IMR-90 (cell line): ENCODE measurements around the gene PITX2. TPM values are rescaled to one million over a fixed set of nuclear protein-coding genes. Genes with fewer than 3 reads are reported as not detected.

Experiments used
- ATAC-seq: fragments of 200-7000 bp; cut with Tn5 transposase; 2 replicates; pipeline ENCODE4 v1.9.1; 2020; ENCODE audit warnings: low read depth, mild to moderate bottlenecking, moderate library complexity
- BruUV-seq: library from RNA; stranded (reverse); fragments of 400-500 nt; replicated peaks from 2 replicates; lab custom pipeline; 2021; lab: Mats Ljungman, UMichigan
- CTCF ChIA-PET: fragments of 300-600 bp; formaldehyde crosslinking; extraction: SDS; loops from one replicate; lab custom pipeline; 2021; ENCODE audit warnings: antibody characterized with exemption; lab: Yijun Ruan, JAX
- POLR2A ChIA-PET: fragments of 300-600 bp; sonication (Branson Sonifier 250); formaldehyde crosslinking; loops from one replicate; lab custom pipeline; 2022; ENCODE audit warnings: antibody characterized with exemption; ENCODE audit not compliant: unreplicated experiment; lab: Charles Lee
- DNase-seq: peaks from one replicate; pipeline ENCODE4 v3.0.0; 2013
- H2AFZ ChIP-seq: replicated peaks from 2 replicates; pipeline ENCODE3; 2013; ENCODE audit warnings: low read length, mild to moderate bottlenecking; ENCODE audit not compliant: poor library complexity
- H2AK5ac ChIP-seq: 2 replicates; pipeline ENCODE4 v1.6.1; 2013; ENCODE audit warnings: low read depth, low read length, inconsistent platforms
- H2AK9ac ChIP-seq: replicated peaks from 2 replicates; pipeline ENCODE3; 2013; ENCODE audit warnings: mild to moderate bottlenecking, low read depth, low read length, moderate library complexity; ENCODE audit not compliant: poor library complexity
- H2BK120ac ChIP-seq: 2 replicates; pipeline ENCODE4 v1.6.1; 2013; ENCODE audit warnings: low read depth, low read length, inconsistent platforms
- H2BK15ac ChIP-seq: 3 replicates; pipeline ENCODE4 v1.6.1; 2013; ENCODE audit warnings: low read depth, low read length, inconsistent platforms
- H2BK20ac ChIP-seq: 2 replicates; pipeline ENCODE4 v1.6.1; 2013; ENCODE audit warnings: low read depth, mild to moderate bottlenecking, inconsistent platforms, low read length, moderate library complexity
- H2BK5ac ChIP-seq: 2 replicates; pipeline ENCODE4 v1.6.1; 2013; ENCODE audit warnings: mild to moderate bottlenecking, low read depth, low read length, inconsistent platforms; ENCODE audit not compliant: poor library complexity, severe bottlenecking
- H3K14ac ChIP-seq: replicated peaks from 2 replicates; pipeline ENCODE4 v1.6.1; 2013; ENCODE audit warnings: low read depth, low read length, inconsistent platforms
- H3K18ac ChIP-seq: 2 replicates; pipeline ENCODE4 v1.6.1; 2013; ENCODE audit warnings: low read depth, low read length, control low read depth
- H3K23ac ChIP-seq: 2 replicates; pipeline ENCODE4 v1.6.1; 2013; ENCODE audit warnings: low read depth, low read length, inconsistent platforms
- H3K27ac ChIP-seq: 2 replicates; pipeline ENCODE4 v1.5.1; 2013; ENCODE audit warnings: mild to moderate bottlenecking, control low read depth, low read length; ENCODE audit not compliant: insufficient read depth
- H3K27me3 ChIP-seq: 2 replicates; pipeline ENCODE4 v1.6.1; 2013; ENCODE audit warnings: low read length; ENCODE audit not compliant: control insufficient read depth, insufficient read depth
- H3K36me3 ChIP-seq: 2 replicates; pipeline ENCODE4 v1.6.1; 2013; ENCODE audit warnings: low read length, mixed read lengths; ENCODE audit not compliant: control insufficient read depth, insufficient read depth
- H3K4ac ChIP-seq: 2 replicates; pipeline ENCODE4 v1.6.1; 2013; ENCODE audit warnings: low read depth, low read length, inconsistent platforms
- H3K4me1 ChIP-seq: 2 replicates; pipeline ENCODE4 v1.6.1; 2013; ENCODE audit warnings: low read length, mixed read lengths; ENCODE audit not compliant: control insufficient read depth, insufficient read depth
- H3K4me2 ChIP-seq: 2 replicates; pipeline ENCODE4 v1.6.1; 2013; ENCODE audit warnings: low read depth, mild to moderate bottlenecking, control low read depth, low read length, moderate library complexity
- H3K4me3 ChIP-seq: 2 replicates; pipeline ENCODE4 v1.5.1; 2013; ENCODE audit warnings: low read depth, mild to moderate bottlenecking, control low read depth, low read length, moderate library complexity; ENCODE audit not compliant: insufficient read depth
- H3K56ac ChIP-seq: 2 replicates; pipeline ENCODE4 v1.6.1; 2013; ENCODE audit warnings: low read length, inconsistent platforms; ENCODE audit not compliant: insufficient read depth; ENCODE audit errors: extremely low read depth
- H3K79me1 ChIP-seq, 2 experiments: 2 replicates each; pipeline ENCODE4 v1.6.1; 2013; ENCODE audit warnings: low read length in 2 of 2, inconsistent platforms in 1 of 2, low read depth in 1 of 2
- H3K9ac ChIP-seq: 2 replicates; pipeline ENCODE4 v1.6.1; 2013; ENCODE audit warnings: low read depth, low read length, control low read depth
- H3K9me1 ChIP-seq: 2 replicates; pipeline ENCODE4 v1.6.1; 2013; ENCODE audit warnings: low read length, inconsistent platforms; ENCODE audit not compliant: insufficient read depth
- H3K9me3 ChIP-seq: 2 replicates; pipeline ENCODE4 v1.6.1; 2013; ENCODE audit warnings: low read length; ENCODE audit not compliant: control insufficient read depth, insufficient read depth
- H4K20me1 ChIP-seq: 2 replicates; pipeline ENCODE4 v1.6.1; 2013; ENCODE audit warnings: low read length, inconsistent platforms; ENCODE audit not compliant: insufficient read depth
- H4K5ac ChIP-seq: 2 replicates; pipeline ENCODE4 v1.6.1; 2013; ENCODE audit warnings: mild to moderate bottlenecking, low read depth, low read length, control low read depth
- H4K8ac ChIP-seq, 2 experiments: 2 replicates each; pipeline ENCODE4 v1.6.1; 2013; ENCODE audit warnings: low read depth in 2 of 2, low read length in 2 of 2, control low read depth in 1 of 2, inconsistent platforms in 1 of 2
- H4K91ac ChIP-seq: 2 replicates; pipeline ENCODE4 v1.6.1; 2013; ENCODE audit warnings: low read depth, low read length, inconsistent platforms; ENCODE audit not compliant: insufficient read depth
- FOS ChIP-seq: fragments of 150-350 bp; IDR thresholded peaks from 2 replicates; pipeline ENCODE4 v1.6.1; 2016; ENCODE audit warnings: low read depth, low read length
- MAFK ChIP-seq: IDR thresholded peaks from 2 replicates; pipeline ENCODE4 v1.6.1; 2012; ENCODE audit warnings: low read depth, low read length, improper control_type of control experiment
- MAZ ChIP-seq: IDR thresholded peaks from 2 replicates; pipeline ENCODE4 v1.6.1; 2012; ENCODE audit warnings: low read depth, mild to moderate bottlenecking, low read length, improper control_type of control experiment, moderate library complexity, borderline replicate concordance
- NFE2L2 ChIP-seq: fragments of 150-350 bp; IDR thresholded peaks from 2 replicates; pipeline ENCODE4 v1.6.1; 2016; ENCODE audit warnings: low read depth, mild to moderate bottlenecking, low read length
- POLR2A ChIP-seq: IDR thresholded peaks from 2 replicates; pipeline ENCODE4 v1.6.1; 2012; ENCODE audit warnings: mild to moderate bottlenecking, low read depth, low read length
- RAD21 ChIP-seq: IDR thresholded peaks from 2 replicates; pipeline ENCODE4 v1.6.1; 2012; ENCODE audit warnings: low read length, improper control_type of control experiment
- RCOR1 ChIP-seq: IDR thresholded peaks from 2 replicates; pipeline ENCODE4 v1.6.1; 2012; ENCODE audit warnings: mild to moderate bottlenecking, low read length, improper control_type of control experiment; ENCODE audit not compliant: insufficient replicate concordance
- RFX5 ChIP-seq: IDR thresholded peaks from 2 replicates; pipeline ENCODE4 v1.8.0; 2012; ENCODE audit warnings: low read depth, mild to moderate bottlenecking, low read length, moderate library complexity
- WGBS, 2 experiments: methylation state at CpG; one replicate each; pipeline versions ENCODE4 v1.1.5 to v1.1.7; 2013; ENCODE audit warnings: missing lambda C conversion rate in 2 of 2; ENCODE audit not compliant: insufficient read length in 1 of 2; ENCODE audit errors: extremely low coverage in 2 of 2; 5-methylcytosine and 5-hydroxymethylcytosine counted together
- dilution Hi-C: fragments of 300-500 bp; cut with HindIII; formaldehyde crosslinking; loops from one replicate; pipeline ENCODE4 v1.14.3; 2018; ENCODE audit warnings: low sequenced_read_pairs; ENCODE audit not compliant: unreplicated experiment
- in situ Hi-C: fragments of 300-500 bp; cut with MboI; formaldehyde crosslinking; loops from 3 replicates; pipeline ENCODE4 v1.14.3; 2019; ENCODE audit warnings: low sequenced_read_pairs, inconsistent platforms, mixed read lengths
- intact Hi-C: fragments of 100-400 bp; cut with micrococcal nuclease; formaldehyde crosslinking; loops from 2 replicates; pipeline ENCODE4 v1.10.0; 2022
- polyA plus RNA-seq, 3 experiments: library from polyadenylated mRNA; depleted of rRNA; stranded (reverse); fragments of >200 nt; gene quantifications; 2 replicates each; pipeline ENCODE4 v1.2.3, GENCODE V29; 2012; ENCODE audit warnings: low replicate concordance in 1 of 3
- total RNA-seq: library from RNA; depleted of rRNA; stranded (reverse); fragments of >200 nt; gene quantifications from 2 replicates; pipeline ENCODE4 v1.2.3, GENCODE V29; 2012
- TF ChIP-seq, protein P1 (sequence below): fragments of 150-350 bp; IDR thresholded peaks from 2 replicates; pipeline ENCODE4 v1.6.1; 2017; ENCODE audit warnings: mild to moderate bottlenecking, antibody characterized with exemption, low read length, low read depth
- TF ChIP-seq, protein P2 (sequence below): conservative IDR thresholded peaks from 2 replicates; pipeline ENCODE4 v1.5.1; 2012; ENCODE audit warnings: mild to moderate bottlenecking, low read depth, low read length, improper control_type of control experiment
- TF ChIP-seq, protein P3 (sequence below): fragments of 150-350 bp; IDR thresholded peaks from 2 replicates; pipeline ENCODE4 v1.6.1; 2016; ENCODE audit warnings: low read depth, mild to moderate bottlenecking, low read length, moderate library complexity, borderline replicate concordance

The PITX2 gene
- total and polyA plus RNA-seq, 2 of the 4 experiments (the other 2 are of a cell fraction), result 3.0 to 6.3 TPM

DNA sequence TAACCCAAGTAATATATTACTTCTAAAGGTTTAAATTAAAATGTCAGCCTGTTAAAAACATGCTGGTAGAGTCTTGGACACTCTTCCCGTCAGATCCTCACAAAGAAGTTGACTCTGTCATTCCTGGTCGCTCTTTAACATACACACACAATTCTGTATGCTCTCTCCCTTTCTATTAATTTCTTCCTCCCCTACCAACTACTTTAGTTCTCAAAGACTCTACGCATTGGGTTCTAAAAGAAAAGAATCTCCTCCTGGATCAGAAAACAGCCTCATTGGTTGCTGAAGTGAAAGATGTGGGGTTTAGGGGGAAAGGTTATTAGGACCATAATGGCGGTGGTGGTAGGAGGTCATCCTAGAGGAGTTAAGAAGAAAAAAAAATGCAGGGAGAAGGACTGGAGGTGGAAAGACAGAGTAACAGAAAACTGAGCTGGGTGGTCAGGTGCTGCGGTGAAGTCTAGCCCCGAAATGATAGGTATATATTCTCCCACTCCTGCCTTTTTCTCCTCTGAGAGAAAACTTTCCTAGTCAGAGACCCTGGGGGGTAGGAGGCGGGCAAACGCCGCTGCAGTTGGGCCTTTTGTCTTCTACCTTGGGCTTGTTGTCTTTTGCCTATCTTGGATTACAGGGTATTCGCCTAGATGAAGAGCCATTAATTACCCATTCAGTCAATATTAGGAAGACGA, 5.2 kb upstream of the PITX2 start:
- DNase-seq, result no peak
- Histone ChIP-seq H4K91ac (no peak overlapping the region), H3K14ac (no peak overlapping the region), H3K9me1 (no peaks in the 10 kb centered on the region), H3K27ac (no peak overlapping the region), H3K56ac (no peak overlapping the region), H3K79me1 (no peaks in the 10 kb centered on the region), H4K5ac (no peak overlapping the region), H3K9me3 (peaks cover 2% of the 10 kb centered on the region; the same call in 1 of the 2 replicates), H3K4me2 (no peak overlapping the region), H3K36me3 (no peaks in the 10 kb centered on the region), H3K4ac (no peak overlapping the region), H3K23ac (no peak overlapping the region), H2BK20ac (no peak overlapping the region), H3K4me1 (0 out of 2 replicates have a peak, but pooled peaks cover 2% of the 10 kb centered on the region), H3K9ac (no peak overlapping the region), H3K18ac (no peak overlapping the region), H3K4me3 (no peak overlapping the region), H2BK120ac (no peak overlapping the region), H2BK15ac (no peak overlapping the region), H2AK9ac (no peak overlapping the region), H2AK5ac (no peak overlapping the region), H2BK5ac (no peak overlapping the region), H3K27me3 (peaks cover 78% of the 10 kb centered on the region), H4K8ac (no peak overlapping the region), H4K20me1 (no peaks in the 10 kb centered on the region), H2AFZ (no peak overlapping the region)
- POLR2A ChIA-PET, result no interaction called here
- no TSS peak for BruUV-seq
- dilution Hi-C loops, result no loop called here
- intact Hi-C loops, result no loop called here
- in situ Hi-C loops, result loop anchor here (25.0 kb wide), 2 partner anchors 659 to 1409 kb away; no protein-coding TSS in a partner anchor
- CTCF ChIA-PET, result no interaction called here
- TF ChIP-seq MAZ (no peak), FOS (no peak), RCOR1 (no peak), MAFK (no peak), NFE2L2 (no peak), POLR2A (no peak), RFX5 (no peak), RAD21 (no peak)
- TF ChIP-seq, protein P1, sequence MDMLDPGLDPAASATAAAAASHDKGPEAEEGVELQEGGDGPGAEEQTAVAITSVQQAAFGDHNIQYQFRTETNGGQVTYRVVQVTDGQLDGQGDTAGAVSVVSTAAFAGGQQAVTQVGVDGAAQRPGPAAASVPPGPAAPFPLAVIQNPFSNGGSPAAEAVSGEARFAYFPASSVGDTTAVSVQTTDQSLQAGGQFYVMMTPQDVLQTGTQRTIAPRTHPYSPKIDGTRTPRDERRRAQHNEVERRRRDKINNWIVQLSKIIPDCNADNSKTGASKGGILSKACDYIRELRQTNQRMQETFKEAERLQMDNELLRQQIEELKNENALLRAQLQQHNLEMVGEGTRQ, result no peak
- TF ChIP-seq, protein P2, sequence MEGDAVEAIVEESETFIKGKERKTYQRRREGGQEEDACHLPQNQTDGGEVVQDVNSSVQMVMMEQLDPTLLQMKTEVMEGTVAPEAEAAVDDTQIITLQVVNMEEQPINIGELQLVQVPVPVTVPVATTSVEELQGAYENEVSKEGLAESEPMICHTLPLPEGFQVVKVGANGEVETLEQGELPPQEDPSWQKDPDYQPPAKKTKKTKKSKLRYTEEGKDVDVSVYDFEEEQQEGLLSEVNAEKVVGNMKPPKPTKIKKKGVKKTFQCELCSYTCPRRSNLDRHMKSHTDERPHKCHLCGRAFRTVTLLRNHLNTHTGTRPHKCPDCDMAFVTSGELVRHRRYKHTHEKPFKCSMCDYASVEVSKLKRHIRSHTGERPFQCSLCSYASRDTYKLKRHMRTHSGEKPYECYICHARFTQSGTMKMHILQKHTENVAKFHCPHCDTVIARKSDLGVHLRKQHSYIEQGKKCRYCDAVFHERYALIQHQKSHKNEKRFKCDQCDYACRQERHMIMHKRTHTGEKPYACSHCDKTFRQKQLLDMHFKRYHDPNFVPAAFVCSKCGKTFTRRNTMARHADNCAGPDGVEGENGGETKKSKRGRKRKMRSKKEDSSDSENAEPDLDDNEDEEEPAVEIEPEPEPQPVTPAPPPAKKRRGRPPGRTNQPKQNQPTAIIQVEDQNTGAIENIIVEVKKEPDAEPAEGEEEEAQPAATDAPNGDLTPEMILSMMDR, result no peak
- TF ChIP-seq, protein P3, sequence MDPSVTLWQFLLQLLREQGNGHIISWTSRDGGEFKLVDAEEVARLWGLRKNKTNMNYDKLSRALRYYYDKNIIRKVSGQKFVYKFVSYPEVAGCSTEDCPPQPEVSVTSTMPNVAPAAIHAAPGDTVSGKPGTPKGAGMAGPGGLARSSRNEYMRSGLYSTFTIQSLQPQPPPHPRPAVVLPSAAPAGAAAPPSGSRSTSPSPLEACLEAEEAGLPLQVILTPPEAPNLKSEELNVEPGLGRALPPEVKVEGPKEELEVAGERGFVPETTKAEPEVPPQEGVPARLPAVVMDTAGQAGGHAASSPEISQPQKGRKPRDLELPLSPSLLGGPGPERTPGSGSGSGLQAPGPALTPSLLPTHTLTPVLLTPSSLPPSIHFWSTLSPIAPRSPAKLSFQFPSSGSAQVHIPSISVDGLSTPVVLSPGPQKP, result no peak
- no CpG with 5 or more reads among the region's 11 CpGs for WGBS, 2 experiments
- ATAC-seq, result no peak
